Glutamatergic neuron (in vitro differentiated cells): Measurements from ENCODE around the gene MED19. TPM values are rescaled to one million over a fixed set of nuclear protein-coding genes. Genes with fewer than 3 reads are reported as not detected.
A peak's percentile ranks its signal among the peaks of the same experiment; 100 is the strongest.

Experiments used
- DNase-seq: peaks from one replicate; pipeline ENCODE4 v3.0.0; 2022
- H3K27ac Mint-ChIP-seq: one replicate; pipeline ENCODE4 v1.8.0; 2020; ENCODE audit warnings: mild to moderate bottlenecking, mixed read lengths, inconsistent platforms; ENCODE audit not compliant: unreplicated experiment
- H3K27me3 Mint-ChIP-seq: one replicate; pipeline ENCODE4 v1.8.0; 2020; ENCODE audit warnings: mild to moderate bottlenecking, moderate library complexity, mixed read lengths, inconsistent platforms; ENCODE audit not compliant: unreplicated experiment
- H3K36me3 Mint-ChIP-seq: one replicate; pipeline ENCODE4 v1.8.0; 2020; ENCODE audit warnings: mild to moderate bottlenecking, mixed read lengths, inconsistent platforms; ENCODE audit not compliant: unreplicated experiment
- H3K4me1 Mint-ChIP-seq: one replicate; pipeline ENCODE4 v1.8.0; 2020; ENCODE audit warnings: mild to moderate bottlenecking, low read depth, mixed read lengths, inconsistent platforms; ENCODE audit not compliant: unreplicated experiment
- H3K4me3 Mint-ChIP-seq: one replicate; pipeline ENCODE4 v1.8.0; 2020; ENCODE audit warnings: mild to moderate bottlenecking, mixed read lengths, inconsistent platforms; ENCODE audit not compliant: unreplicated experiment
- H3K9me3 Mint-ChIP-seq: one replicate; pipeline ENCODE4 v1.8.0; 2020; ENCODE audit warnings: mild to moderate bottlenecking, moderate library complexity, mixed read lengths, inconsistent platforms; ENCODE audit not compliant: unreplicated experiment
- total RNA-seq: library from RNA; stranded (reverse); fragmentation: NEBNext Ultra II Directional; extraction: Animal tissue kit (Norgen Biotek cat#: 25700); gene quantifications from one replicate; pipeline ENCODE4 v1.2.1, GENCODE V29; 2021; ENCODE audit not compliant: unreplicated experiment
- TF ChIP-seq, protein P1 (sequence below): fragments of 200-600 bp; sonication (generic); IDR thresholded peaks from one replicate; pipeline ENCODE4 v1.5.0; 2021; ENCODE audit not compliant: partially characterized antibody, unreplicated experiment

The MED19 gene
- total RNA-seq, 1 donor from 2014 or later, result 30.9 TPM

DNA sequence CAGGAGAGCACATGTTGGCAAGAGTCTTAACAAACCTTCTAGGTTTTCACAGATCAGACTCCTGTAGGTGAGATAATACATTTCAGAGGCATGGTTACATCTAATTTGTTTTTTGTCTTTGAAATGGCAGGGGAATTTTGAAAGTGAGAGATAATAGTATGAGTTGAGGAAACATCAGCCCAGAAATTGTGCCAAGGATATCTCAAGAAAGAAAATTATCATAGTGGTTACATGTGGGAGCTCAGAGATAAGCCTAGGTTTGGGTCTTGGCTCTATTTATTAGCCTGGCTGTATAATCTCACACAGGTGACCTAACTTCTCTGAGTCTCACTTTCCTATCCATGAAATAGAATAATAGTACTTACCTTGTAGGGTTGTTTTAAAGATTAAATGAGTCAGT, 39.2 kb upstream of the MED19 start:
- TF ChIP-seq, protein P1, sequence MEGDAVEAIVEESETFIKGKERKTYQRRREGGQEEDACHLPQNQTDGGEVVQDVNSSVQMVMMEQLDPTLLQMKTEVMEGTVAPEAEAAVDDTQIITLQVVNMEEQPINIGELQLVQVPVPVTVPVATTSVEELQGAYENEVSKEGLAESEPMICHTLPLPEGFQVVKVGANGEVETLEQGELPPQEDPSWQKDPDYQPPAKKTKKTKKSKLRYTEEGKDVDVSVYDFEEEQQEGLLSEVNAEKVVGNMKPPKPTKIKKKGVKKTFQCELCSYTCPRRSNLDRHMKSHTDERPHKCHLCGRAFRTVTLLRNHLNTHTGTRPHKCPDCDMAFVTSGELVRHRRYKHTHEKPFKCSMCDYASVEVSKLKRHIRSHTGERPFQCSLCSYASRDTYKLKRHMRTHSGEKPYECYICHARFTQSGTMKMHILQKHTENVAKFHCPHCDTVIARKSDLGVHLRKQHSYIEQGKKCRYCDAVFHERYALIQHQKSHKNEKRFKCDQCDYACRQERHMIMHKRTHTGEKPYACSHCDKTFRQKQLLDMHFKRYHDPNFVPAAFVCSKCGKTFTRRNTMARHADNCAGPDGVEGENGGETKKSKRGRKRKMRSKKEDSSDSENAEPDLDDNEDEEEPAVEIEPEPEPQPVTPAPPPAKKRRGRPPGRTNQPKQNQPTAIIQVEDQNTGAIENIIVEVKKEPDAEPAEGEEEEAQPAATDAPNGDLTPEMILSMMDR, result no peak
- H3K4me3 Mint-ChIP-seq, result no peak overlapping the region
- no peaks in the 10 kb centered on the region for H3K36me3 Mint-ChIP-seq
- H3K27ac Mint-ChIP-seq, result no peak overlapping the region
- peaks cover 5% of the 10 kb centered on the region for H3K27me3 Mint-ChIP-seq
- no peak for DNase-seq
- peaks cover 3% of the 10 kb centered on the region for H3K9me3 Mint-ChIP-seq
- H3K4me1 Mint-ChIP-seq, result peaks cover 3% of the 10 kb centered on the region

DNA sequence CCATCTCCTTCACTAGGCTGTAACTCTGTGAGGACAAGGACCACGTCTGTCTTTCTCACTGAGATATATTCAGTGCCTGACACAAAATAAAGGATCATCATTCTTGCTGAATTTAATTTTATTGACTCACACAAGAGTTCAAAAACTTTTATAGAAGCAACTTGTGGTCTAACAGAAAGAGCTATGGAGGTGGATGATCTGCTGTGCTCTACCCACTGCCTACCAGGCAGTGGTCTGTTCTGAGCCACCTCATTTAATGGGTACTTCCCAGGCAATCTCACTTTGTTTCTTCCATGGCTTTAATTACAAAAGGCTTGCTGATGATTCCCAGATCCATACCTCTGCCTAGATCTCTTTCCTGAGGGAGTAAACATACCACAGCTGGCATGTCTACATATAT, 34.9 kb upstream of the MED19 start:
- TF ChIP-seq, protein P1, result no peak
- H3K36me3 Mint-ChIP-seq, result no peaks in the 10 kb centered on the region
- no peaks in the 10 kb centered on the region for H3K9me3 Mint-ChIP-seq
- H3K4me3 Mint-ChIP-seq, result no peak overlapping the region
- H3K4me1 Mint-ChIP-seq, result peaks cover 12% of the 10 kb centered on the region
- no peak for DNase-seq
- peaks cover 3% of the 10 kb centered on the region for H3K27me3 Mint-ChIP-seq
- no peak overlapping the region for H3K27ac Mint-ChIP-seq

DNA sequence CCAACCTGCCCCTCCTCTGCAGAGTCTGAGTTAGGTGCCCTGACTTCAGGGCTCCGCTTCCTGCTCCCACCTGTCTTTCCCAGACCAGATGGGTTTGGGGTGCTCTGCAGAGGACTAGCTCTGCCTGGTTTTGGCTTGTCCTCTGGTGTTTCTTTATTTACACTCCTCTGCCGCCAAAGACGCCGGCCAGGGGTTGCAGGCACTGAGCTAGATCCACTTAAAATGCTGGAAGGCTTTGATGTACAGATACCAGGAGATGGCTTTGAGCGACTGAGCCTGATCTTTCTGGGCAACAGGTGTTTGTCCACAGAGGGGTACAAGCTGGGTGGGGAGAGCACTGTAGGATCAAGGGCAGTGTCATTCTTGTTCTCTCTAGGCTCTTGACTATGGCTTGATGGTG, 33.2 kb upstream of the MED19 start:
- TF ChIP-seq, protein P1, result no peak
- H3K9me3 Mint-ChIP-seq, result peaks cover 3% of the 10 kb centered on the region
- DNase-seq, result no peak
- H3K4me1 Mint-ChIP-seq, result peaks cover 12% of the 10 kb centered on the region
- peaks cover 8% of the 10 kb centered on the region for H3K27me3 Mint-ChIP-seq
- H3K4me3 Mint-ChIP-seq, result no peak overlapping the region
- no peaks in the 10 kb centered on the region for H3K36me3 Mint-ChIP-seq
- no peak overlapping the region for H3K27ac Mint-ChIP-seq

DNA sequence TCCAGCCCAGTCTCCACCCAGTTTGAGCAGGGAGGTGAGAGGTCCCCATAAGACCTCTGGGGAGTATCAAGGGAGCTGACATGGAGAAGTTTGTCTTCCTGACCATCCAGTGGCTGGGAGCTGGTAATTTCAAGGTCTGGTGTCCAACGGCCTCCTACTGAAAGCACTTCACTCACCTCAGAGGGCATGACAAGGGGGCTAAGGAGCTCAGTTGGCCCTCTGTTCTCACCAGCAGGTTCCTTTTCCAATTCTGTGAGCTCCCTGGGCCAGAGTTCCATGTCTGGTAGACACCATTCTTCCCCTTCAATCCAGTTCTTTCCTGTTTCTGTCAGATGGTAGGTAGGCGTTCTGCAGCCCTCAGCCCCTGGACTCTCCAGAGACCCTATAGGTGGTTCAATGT, 32.3 kb upstream of the MED19 start:
- peaks cover 15% of the 10 kb centered on the region for H3K4me1 Mint-ChIP-seq
- no peak overlapping the region for H3K27ac Mint-ChIP-seq
- TF ChIP-seq, protein P1, result no peak
- H3K4me3 Mint-ChIP-seq, result no peak overlapping the region
- peaks cover 8% of the 10 kb centered on the region for H3K27me3 Mint-ChIP-seq
- H3K9me3 Mint-ChIP-seq, result peaks cover 3% of the 10 kb centered on the region
- no peaks in the 10 kb centered on the region for H3K36me3 Mint-ChIP-seq
- no peak for DNase-seq

DNA sequence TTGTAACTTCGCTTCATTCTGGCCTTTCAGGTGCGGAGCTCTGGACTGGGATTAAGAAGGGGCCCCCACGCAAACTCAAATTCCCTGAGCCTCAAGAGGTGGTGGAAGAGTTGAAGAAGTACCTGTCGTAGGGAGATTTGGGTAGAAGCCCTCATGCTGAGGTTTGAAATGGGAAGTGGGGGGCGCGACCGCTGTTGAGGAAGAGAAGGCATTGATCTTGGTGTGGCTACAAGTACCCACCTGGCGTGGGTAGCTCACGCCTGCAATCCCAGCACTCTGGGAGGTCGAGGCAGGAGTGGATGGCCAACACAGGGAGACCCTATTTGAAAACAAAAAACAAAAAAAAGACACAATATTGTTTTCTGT, 30.1 kb upstream of the MED19 start:
- Mint-ChIP-seq H3K4me3 (peak overlapping the region; percentile 99), H3K4me1 (peaks cover 15% of the 10 kb centered on the region), H3K36me3 (peaks cover 4% of the 10 kb centered on the region), H3K27me3 (peaks cover 8% of the 10 kb centered on the region), H3K27ac (peak overlapping the region; percentile 24), H3K9me3 (peaks cover 3% of the 10 kb centered on the region)
- TF ChIP-seq, protein P1, result no peak
- DNase-seq, result no peak
